Measurements from ENCODE around the gene PKNOX1.
"Not testable (repeated sequence)": the region's sequence is repeated elsewhere in the genome, so short reads cannot be mapped to it uniquely, and the experiment has no call there.

PKNOX1 gene

GRCh38 chr21:43023175-43023574 lies 48.8 kb downstream of the PKNOX1 start:
- in situ Hi-C loops (cut with HindIII; ENCODE audit: low pct_unique_long_range_greater_than_20kb, low sequenced_read_pairs) = no loop called here
- no peak for TF ChIP-seq JUND (IDR thresholded peaks at IDR 0.05; ENCODE audit: low read depth)
- no peak for DNase-seq (ENCODE audit: low read depth in 1 of 2, low spot score in 1 of 2)

- no peak for DNase-seq (ENCODE audit: low read depth in 1 of 2, low spot score in 1 of 2)
- in situ Hi-C loops (cut with HindIII; ENCODE audit: low pct_unique_long_range_greater_than_20kb, low sequenced_read_pairs) = no loop called here
- TF ChIP-seq JUND (IDR thresholded peaks at IDR 0.05; ENCODE audit: low read depth) = no peak
Observed at GRCh38 chr21:43024439-43025136, 50.2 kb downstream of the PKNOX1 start.

- DNase-seq (ENCODE audit: low read depth in 1 of 2, low spot score in 1 of 2) = peak in 1 of 2 experiments; percentile 24
- no peak for TF ChIP-seq JUND (IDR thresholded peaks at IDR 0.05; ENCODE audit: low read depth)
- in situ Hi-C loops (cut with HindIII; ENCODE audit: low pct_unique_long_range_greater_than_20kb, low sequenced_read_pairs) = no loop called here
Observed at GRCh38 chr21:43025636-43026180, 51.3 kb downstream of the PKNOX1 start.

- no peak for DNase-seq (ENCODE audit: low read depth in 1 of 2, low spot score in 1 of 2)
- TF ChIP-seq JUND (IDR thresholded peaks at IDR 0.05; ENCODE audit: low read depth) = no peak
- in situ Hi-C loops (cut with HindIII; ENCODE audit: low pct_unique_long_range_greater_than_20kb, low sequenced_read_pairs) = no loop called here
Observed at GRCh38 chr21:43027846-43028731, 53.7 kb downstream of the PKNOX1 start.

- in situ Hi-C loops (cut with HindIII; ENCODE audit: low pct_unique_long_range_greater_than_20kb, low sequenced_read_pairs) = no loop called here
Observed at GRCh38 chr21:43029785-43030184, 55.4 kb downstream of the PKNOX1 start.

GRCh38 chr21:43031121-43031619 lies 56.8 kb downstream of the PKNOX1 start:
- DNase-seq (ENCODE audit: low read depth in 1 of 2, low spot score in 1 of 2) = no peak
- in situ Hi-C loops (cut with HindIII; ENCODE audit: low pct_unique_long_range_greater_than_20kb, low sequenced_read_pairs) = no loop called here
- no peak for TF ChIP-seq JUND (IDR thresholded peaks at IDR 0.05; ENCODE audit: low read depth)

More at GRCh38 chr21:43029785-43030184, 55.4 kb downstream of the PKNOX1 start:
- no peak for DNase-seq (ENCODE audit: low read depth in 1 of 2, low spot score in 1 of 2)
- TF ChIP-seq JUND (IDR thresholded peaks at IDR 0.05; ENCODE audit: low read depth) = no peak

GRCh38 chr21:43034101-43034500 lies 59.7 kb downstream of the PKNOX1 start:
- TF ChIP-seq JUND (IDR thresholded peaks at IDR 0.05; ENCODE audit: low read depth) = no peak
- DNase-seq (ENCODE audit: low read depth in 1 of 2, low spot score in 1 of 2) = no peak
- in situ Hi-C loops (cut with HindIII; ENCODE audit: low pct_unique_long_range_greater_than_20kb, low sequenced_read_pairs) = no loop called here

GRCh38 chr21:43034826-43035225 lies 60.5 kb downstream of the PKNOX1 start:
- DNase-seq (ENCODE audit: low read depth in 1 of 2, low spot score in 1 of 2) = no peak
- in situ Hi-C loops (cut with HindIII; ENCODE audit: low pct_unique_long_range_greater_than_20kb, low sequenced_read_pairs) = no loop called here
- TF ChIP-seq JUND (IDR thresholded peaks at IDR 0.05; ENCODE audit: low read depth) = no peak

GRCh38 chr21:43036889-43037288 lies 62.5 kb downstream of the PKNOX1 start:
- DNase-seq (ENCODE audit: low read depth in 1 of 2, low spot score in 1 of 2); in situ Hi-C loops (cut with HindIII; ENCODE audit: low pct_unique_long_range_greater_than_20kb, low sequenced_read_pairs): not testable (repeated sequence)

- in situ Hi-C loops (cut with HindIII; ENCODE audit: low pct_unique_long_range_greater_than_20kb, low sequenced_read_pairs); DNase-seq (ENCODE audit: low read depth in 1 of 2, low spot score in 1 of 2): not testable (repeated sequence)
Observed at GRCh38 chr21:43037918-43038658, 63.7 kb downstream of the PKNOX1 start.

- in situ Hi-C loops (cut with HindIII; ENCODE audit: low pct_unique_long_range_greater_than_20kb, low sequenced_read_pairs); DNase-seq (ENCODE audit: low read depth in 1 of 2, low spot score in 1 of 2): not testable (repeated sequence)
Observed at GRCh38 chr21:43038659-43039044, 64.3 kb downstream of the PKNOX1 start.

- DNase-seq (ENCODE audit: low read depth in 1 of 2, low spot score in 1 of 2); in situ Hi-C loops (cut with HindIII; ENCODE audit: low pct_unique_long_range_greater_than_20kb, low sequenced_read_pairs): not testable (repeated sequence)
Observed at GRCh38 chr21:43042169-43042568, 67.8 kb downstream of the PKNOX1 start.

GRCh38 chr21:43043291-43043690 lies 68.9 kb downstream of the PKNOX1 start:
- DNase-seq (ENCODE audit: low read depth in 1 of 2, low spot score in 1 of 2); in situ Hi-C loops (cut with HindIII; ENCODE audit: low pct_unique_long_range_greater_than_20kb, low sequenced_read_pairs): not testable (repeated sequence)

GRCh38 chr21:43044547-43044946 lies 70.2 kb downstream of the PKNOX1 start:
- DNase-seq (ENCODE audit: low read depth in 1 of 2, low spot score in 1 of 2); in situ Hi-C loops (cut with HindIII; ENCODE audit: low pct_unique_long_range_greater_than_20kb, low sequenced_read_pairs): not testable (repeated sequence)

- DNase-seq (ENCODE audit: low read depth in 1 of 2, low spot score in 1 of 2); in situ Hi-C loops (cut with HindIII; ENCODE audit: low pct_unique_long_range_greater_than_20kb, low sequenced_read_pairs): not testable (repeated sequence)
Observed at GRCh38 chr21:43045165-43045875, 71.0 kb downstream of the PKNOX1 start.
